ENCODE data around the gene MTMR2. TPM values are rescaled to one million over a fixed set of nuclear protein-coding genes. Genes with fewer than 3 reads are reported as not detected.
A peak's percentile ranks its signal among the peaks of the same experiment; 100 is the strongest.

The MTMR2 gene
- total and polyA plus RNA-seq, 2 of the 13 experiments (the other 11 are each of a cell fraction or from before 2014, with no cell fraction given): 12.7 to 22.3 TPM

GRCh38 chr11:95790123-95790932 lies 133.6 kb downstream of the MTMR2 start, which contains the start of gene CEP57 (continued):
- TF ChIP-seq NR2F1 (CRISPR knock-in tag; IDR thresholded peaks at IDR 0.05): no peak
- TF ChIP-seq, protein P1, sequence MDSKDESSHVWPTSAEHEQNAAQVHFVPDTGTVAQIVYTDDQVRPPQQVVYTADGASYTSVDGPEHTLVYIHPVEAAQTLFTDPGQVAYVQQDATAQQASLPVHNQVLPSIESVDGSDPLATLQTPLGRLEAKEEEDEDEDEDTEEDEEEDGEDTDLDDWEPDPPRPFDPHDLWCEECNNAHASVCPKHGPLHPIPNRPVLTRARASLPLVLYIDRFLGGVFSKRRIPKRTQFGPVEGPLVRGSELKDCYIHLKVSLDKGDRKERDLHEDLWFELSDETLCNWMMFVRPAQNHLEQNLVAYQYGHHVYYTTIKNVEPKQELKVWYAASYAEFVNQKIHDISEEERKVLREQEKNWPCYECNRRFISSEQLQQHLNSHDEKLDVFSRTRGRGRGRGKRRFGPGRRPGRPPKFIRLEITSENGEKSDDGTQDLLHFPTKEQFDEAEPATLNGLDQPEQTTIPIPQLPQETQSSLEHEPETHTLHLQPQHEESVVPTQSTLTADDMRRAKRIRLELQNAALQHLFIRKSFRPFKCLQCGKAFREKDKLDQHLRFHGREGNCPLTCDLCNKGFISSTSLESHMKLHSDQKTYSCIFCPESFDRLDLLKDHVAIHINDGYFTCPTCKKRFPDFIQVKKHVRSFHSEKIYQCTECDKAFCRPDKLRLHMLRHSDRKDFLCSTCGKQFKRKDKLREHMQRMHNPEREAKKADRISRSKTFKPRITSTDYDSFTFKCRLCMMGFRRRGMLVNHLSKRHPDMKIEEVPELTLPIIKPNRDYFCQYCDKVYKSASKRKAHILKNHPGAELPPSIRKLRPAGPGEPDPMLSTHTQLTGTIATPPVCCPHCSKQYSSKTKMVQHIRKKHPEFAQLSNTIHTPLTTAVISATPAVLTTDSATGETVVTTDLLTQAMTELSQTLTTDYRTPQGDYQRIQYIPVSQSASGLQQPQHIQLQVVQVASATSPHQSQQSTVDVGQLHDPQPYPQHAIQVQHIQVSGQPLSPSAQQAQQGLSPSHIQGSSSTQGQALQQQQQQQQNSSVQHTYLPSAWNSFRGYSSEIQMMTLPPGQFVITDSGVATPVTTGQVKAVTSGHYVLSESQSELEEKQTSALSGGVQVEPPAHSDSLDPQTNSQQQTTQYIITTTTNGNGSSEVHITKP (CRISPR knock-in tag; IDR thresholded peaks at IDR 0.05; ENCODE audit: low read depth): no peak
- TF ChIP-seq, protein P2, sequence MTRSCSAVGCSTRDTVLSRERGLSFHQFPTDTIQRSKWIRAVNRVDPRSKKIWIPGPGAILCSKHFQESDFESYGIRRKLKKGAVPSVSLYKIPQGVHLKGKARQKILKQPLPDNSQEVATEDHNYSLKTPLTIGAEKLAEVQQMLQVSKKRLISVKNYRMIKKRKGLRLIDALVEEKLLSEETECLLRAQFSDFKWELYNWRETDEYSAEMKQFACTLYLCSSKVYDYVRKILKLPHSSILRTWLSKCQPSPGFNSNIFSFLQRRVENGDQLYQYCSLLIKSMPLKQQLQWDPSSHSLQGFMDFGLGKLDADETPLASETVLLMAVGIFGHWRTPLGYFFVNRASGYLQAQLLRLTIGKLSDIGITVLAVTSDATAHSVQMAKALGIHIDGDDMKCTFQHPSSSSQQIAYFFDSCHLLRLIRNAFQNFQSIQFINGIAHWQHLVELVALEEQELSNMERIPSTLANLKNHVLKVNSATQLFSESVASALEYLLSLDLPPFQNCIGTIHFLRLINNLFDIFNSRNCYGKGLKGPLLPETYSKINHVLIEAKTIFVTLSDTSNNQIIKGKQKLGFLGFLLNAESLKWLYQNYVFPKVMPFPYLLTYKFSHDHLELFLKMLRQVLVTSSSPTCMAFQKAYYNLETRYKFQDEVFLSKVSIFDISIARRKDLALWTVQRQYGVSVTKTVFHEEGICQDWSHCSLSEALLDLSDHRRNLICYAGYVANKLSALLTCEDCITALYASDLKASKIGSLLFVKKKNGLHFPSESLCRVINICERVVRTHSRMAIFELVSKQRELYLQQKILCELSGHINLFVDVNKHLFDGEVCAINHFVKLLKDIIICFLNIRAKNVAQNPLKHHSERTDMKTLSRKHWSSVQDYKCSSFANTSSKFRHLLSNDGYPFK (CRISPR knock-in tag; IDR thresholded peaks at IDR 0.05; ENCODE audit: borderline replicate concordance): peak; percentile 71; the same call in 1 of the 2 replicates
- TF ChIP-seq SAP130 (CRISPR knock-in tag; IDR thresholded peaks at IDR 0.05; ENCODE audit: low read depth): no peak; the same call in 1 of the 2 replicates
- TF ChIP-seq TBX3 (IDR thresholded peaks at IDR 0.05; ENCODE audit: borderline replicate concordance): no peak
- no peak for TF ChIP-seq DDIT3 (CRISPR knock-in tag; IDR thresholded peaks at IDR 0.05)

Measured in HepG2 (cell line).